Middle frontal gyrus (tissue), 1 donor: ENCODE results near the gene THBS3.
"Not testable (repeated sequence)": the region's sequence is repeated elsewhere in the genome, so short reads cannot be mapped to it uniquely, and the experiment has no call there.

Source experiments
- DNase-seq: peaks from one replicate; pipeline ENCODE4 v3.0.0-alpha.2; 2015; ENCODE audit warnings: low spot score; ENCODE audit errors: extremely low spot score

Gene THBS3

GRCh38 chr1:155174324-155175280 lies 33.1 kb downstream of the THBS3 start:
- no peak for DNase-seq

DNA sequence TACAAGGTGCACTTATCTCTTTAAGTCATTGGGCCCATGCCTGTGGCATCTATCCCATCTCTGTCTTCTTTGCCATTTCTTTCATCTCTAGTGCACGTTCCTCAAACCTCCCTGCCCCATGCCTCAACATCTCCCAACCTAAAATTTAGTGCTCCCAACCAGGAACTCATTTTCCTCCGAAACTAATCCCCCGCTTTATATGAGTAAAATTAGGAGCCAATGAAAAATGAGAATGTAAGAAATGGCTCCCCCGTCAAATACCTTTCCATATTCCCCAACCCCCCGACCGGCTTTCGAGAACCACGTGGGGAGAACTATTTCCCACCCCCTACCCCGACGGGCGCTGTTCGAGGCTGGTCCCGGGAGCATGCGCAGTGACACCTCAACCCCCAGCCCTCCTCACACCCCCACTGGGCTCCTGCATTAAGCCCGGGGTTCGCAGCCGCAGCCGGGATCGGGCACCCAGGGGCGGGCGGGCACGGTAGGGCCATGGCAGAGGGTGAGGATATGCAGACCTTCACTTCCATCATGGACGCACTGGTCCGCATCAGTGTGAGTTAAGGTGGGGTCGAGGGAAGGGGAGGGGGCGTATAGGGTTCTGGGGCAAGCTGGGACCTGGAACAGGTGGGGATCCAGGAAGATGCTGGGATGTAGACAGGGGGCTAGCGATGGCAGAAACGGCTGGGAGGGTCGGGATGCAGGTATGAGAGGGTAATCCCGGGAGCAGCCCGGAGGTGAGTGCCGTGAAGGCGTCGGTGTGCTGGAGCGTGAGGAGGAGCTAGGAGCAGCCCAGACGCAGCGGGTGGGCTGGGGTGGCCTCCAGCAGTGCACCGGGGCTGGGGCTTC lies 34.0 kb downstream of the THBS3 start, which contains the start of gene TRIM46:
Gene TRIM46 (plus strand): TSS at position 372 of the 846 bp plus-strand sequence. CDS start 118 bp downstream, at position 490.
- peak; percentile 10 for DNase-seq

DNA sequence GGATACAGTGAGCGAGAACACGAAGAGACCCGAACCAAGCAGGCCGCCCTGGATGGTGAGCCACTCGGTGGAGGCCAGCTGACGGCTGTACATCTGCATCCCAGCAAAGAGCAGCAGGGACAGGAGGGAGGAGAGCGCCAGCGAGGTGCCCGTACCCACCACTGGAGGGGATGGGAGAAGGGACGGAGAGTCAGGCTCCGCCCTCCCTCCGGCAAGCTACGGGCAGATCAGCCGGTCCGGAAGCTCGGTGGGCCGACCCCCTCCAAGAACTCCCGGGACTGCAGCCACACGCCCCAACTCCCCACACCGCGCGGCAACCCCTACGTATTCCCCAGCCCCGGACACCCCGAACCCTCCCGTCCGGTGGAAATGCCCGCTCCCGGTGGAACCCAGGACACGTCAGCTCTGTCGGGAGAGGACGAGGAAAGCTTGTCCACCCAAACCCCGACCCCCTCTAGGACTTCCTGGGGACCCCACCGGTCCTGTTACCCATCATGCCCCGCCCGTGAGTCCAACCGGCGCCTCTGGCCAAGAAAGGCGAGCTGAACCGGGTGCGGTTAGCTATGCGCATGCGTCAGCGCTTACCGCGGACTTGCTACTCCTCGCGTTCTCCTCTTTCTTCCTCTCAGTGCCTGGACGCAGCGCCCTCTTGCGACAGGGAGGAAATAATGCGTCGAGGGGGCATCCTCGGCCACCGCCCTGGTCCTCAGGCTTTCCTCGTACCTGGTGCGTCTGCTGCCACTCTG lies 34.8 kb downstream of the THBS3 start, which contains the start of gene KRTCAP2:
Gene KRTCAP2 (minus strand): TSS at position 573 of the 746 bp plus-strand sequence. CDS start 80 bp downstream, at position 493.
- peak; percentile 91 for DNase-seq

DNA sequence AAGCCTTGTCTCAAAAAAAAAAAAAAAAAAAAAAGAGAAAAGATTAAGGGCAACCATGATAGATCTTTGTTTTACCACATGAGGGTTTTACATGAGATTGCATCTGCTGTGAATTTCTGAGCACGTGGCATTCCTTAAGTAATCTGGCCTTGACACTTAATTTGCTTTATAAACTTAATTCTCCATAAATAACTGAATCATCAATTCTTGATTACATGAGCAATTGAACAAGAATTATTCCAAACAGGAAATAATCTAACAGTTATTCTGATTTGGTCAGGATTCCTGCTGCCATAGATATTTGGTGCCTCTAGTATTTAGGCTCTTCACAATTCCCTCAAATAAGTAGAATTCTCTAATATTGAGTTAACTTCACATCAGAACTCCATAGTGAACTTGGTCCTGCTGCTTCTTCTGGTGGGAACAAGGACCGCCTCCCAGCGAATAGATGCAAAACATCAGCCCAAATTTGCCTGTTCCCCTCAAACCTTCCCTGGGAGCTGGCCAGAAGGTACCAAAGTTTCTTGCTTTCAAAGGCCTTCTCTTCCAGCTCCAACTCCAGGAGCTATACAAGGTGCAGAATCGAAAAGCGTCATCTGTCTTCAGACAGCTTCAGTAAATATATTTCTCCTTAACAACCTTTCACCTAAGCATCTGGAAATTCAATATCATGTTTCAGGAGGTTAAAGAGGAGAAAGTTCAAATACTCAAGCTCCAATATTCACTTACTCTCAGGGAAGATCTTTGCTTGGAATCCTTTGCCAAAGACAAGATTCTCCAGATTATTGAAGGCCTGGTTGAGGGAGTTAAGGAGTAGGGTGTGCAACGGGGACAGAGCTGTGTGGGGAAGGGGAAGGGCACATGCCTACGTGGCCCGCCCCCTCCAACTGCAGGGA lies 35.6 kb downstream of the THBS3 start:
- no peak for DNase-seq

DNA sequence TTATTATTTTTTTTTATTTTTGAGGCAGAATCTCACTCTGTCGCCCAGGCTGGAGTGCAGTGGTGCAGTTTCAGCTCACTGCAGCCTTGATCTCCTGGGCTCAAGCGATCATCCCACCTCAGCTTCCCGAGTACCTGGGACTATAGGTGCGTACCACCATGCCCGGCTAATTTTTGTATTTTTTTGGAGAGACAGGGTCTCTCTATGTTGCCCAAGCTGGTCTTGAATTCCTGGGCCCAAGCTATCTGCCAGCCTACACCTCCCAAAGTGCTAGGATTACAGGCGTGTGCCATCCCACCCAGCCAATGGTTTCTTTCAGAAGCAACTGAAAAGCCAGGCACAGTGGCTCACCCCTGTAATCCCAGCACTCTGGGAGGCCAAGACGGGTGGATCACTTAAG lies 36.9 kb downstream of the THBS3 start:
- no peak for DNase-seq

GRCh38 chr1:155170101-155170785 lies 37.5 kb downstream of the THBS3 start:
- DNase-seq, result no peak

DNA sequence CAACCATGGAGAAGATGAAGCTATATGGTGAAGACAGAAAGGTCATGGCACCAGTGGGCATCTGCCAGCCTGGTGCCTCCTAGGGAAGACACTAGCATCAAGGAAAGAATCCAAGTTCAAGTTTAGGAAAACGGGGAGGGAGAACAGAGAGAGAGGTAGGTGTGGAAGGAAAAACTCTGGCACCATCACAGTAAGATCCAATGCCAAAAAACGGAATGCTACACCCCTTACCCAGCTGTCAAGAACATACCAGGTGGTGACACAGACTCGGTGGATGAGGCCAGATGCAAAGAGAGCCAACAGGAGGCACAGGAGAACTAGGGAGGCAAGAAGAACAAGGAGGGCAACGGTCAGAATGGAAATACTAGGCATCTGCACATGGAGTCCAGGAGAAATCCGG lies 38.2 kb downstream of the THBS3 start:
- DNase-seq, result no peak

DNA sequence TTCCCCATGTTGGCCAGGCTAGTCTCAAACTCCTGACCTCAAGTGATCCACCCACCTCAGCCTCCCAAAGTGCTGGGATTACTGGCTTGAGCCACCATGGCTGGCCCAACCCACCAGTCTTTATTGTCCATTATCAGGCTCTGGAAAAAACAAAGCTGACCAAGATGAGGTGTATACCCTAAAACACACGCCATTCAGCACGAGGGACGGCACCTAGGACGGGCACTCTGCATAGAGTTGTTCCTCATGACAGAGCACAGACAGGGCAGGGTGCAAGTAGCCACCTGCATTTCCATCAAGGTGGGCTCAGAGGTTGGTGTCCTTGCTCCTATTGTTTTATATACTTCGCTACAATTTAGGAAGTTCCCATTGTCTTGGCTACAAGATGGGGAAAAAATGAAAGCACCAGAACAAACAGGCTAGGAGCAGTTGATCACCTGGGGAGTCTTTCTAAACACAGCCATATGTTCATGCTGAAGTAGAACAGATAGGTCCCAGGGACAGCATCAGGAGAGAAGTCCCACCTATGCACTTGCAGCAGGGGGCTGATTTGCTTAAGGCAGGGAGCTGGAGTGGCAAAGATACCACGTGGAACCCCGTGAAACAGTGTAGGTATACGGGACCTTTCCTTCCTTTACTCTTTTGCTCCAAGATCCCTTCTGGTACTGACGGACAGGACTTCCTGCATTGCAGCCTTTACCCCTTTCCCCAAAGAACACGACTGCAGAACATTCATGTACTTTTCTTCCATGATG lies 39.1 kb downstream of the THBS3 start:
- no peak for DNase-seq

- not testable (repeated sequence) for DNase-seq
Observed at GRCh38 chr1:155168105-155168445, 39.6 kb downstream of the THBS3 start.

DNA sequence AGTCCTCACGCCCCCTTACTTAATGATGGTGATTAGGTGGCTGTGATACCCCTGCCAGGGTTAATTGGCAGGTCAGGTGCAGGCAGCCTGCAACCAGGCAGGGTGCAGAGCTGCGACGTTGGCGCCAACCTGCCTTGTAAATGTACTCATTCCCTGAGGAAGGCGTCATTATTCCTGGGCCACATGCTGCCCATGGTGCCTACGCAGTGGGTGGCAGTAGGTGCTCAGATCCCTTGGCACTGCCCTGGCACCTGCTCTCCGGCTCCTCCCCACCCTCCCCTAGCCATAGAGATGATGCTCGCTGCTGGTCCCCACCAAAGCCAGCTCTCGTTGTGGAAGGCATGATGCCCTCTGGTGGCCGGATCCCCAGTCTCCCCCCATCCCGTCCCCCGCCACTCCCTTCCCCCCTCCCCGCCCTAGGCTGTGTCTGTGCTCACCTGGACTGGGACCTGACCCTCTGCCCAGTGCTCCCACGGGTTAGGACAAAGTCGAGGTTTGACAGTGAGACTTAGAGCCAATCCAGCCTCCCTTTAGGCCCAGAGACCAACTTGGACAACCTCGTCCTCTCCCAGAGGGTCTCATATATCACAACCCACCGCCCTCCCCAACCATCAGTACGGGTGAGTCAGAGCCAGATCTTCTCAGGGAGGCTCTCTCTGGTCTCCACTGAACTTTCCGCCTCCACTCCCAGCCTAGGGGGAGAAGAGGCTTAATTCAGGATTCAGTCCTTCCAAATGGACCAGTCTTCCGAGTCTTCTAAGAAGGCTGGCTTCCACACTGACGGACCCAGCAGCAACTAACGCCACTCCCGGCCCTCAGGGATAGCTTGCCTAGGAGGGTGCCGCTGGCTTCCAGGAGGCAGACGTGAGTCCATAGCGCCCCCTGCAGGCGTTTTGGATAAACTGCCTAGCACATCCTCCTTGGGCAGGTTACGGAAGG lies 40.3 kb downstream of the THBS3 start:
- peak; percentile 71 for DNase-seq

DNA sequence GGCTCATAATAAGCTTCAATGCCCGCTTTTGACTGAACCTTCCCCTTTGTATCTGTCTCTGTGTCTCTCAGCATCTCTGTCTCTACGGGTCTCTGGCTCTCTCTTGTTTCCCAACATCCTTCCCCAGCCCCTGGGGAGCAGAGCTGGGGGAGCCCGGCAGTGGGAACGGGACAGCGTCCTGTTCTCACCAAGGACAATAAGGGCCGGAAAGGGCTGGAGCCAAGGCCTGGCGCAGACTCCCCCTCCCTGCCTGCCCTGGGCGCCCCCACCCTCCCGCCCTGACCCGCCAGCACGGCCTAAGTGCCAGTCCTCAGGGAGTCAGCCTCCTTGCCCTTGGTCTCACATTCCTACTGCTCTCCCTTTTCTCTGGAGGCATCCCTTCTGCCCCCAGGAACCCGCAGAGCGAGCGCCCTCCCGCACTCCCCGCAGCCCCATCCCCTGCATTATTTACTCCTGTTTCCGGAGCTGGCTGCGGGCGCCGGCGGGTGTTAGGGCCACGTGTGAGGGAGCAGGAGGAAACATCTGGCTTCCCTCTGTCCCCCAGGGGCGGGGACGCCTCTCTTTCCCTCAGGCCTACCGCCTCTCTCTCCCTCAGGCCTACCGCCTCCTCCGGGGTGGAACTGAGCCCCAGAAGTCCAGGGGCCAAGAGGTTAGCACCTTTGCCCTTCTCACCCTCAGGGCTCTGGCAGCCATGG lies 41.1 kb downstream of the THBS3 start:
- no peak for DNase-seq

GRCh38 chr1:155166051-155166470 lies 41.6 kb downstream of the THBS3 start:
- no peak for DNase-seq

DNA sequence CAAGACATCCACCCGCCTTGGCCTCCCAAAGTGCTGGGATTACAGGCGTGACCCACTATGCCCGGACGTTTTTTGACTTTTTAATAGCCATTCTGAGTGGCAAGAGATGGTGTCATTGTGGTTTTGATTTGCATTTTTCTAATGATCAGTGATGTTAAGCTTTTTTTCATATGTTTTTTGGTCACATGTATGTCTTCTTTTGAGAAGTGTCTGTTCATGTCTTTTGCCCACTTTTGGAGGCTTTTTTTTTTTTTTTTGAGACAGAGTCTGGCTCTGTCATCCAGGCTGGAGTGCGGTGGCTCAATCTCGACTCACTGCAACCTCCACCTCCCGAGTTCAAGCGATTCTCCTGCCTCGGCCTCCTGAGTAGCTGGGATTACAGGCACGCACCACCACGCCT lies 43.1 kb downstream of the THBS3 start:
- DNase-seq, result not testable (repeated sequence)

DNA sequence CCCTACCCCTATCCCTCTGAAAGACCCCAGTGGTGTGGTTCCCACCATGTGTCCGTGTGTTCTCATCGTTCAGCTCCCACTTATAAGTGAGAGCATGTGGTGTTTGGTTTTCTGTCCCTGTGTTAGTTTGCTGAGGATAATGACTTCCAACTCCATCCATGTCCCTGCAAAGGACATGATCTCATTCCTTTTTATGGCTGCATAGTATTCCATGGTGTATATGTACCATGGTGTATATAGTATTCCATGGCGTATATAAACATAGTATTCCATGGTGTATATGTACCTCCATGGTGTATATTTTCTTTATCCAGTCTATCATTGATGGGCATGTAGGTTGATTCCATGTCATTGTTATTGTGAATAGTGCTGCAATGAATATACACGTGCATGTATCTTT lies 43.9 kb downstream of the THBS3 start:
- DNase-seq, result not testable (repeated sequence)

- DNase-seq, result not testable (repeated sequence)
Observed at GRCh38 chr1:155162631-155163030, 45.1 kb downstream of the THBS3 start.

- DNase-seq, result no peak
Observed at GRCh38 chr1:155160128-155160527, 47.6 kb downstream of the THBS3 start.

- DNase-seq, result no peak
Observed at GRCh38 chr1:155158991-155159390, 48.7 kb downstream of the THBS3 start.
